Measurements from ENCODE around the gene RNF11. TPM values are rescaled to one million over a fixed set of nuclear protein-coding genes. Genes with fewer than 3 reads are reported as not detected.

Gene RNF11
- total and polyA plus RNA-seq, 4 donors, result 24.1 to 102 (median 48.7) TPM

- no peak for TF ChIP-seq REST (IDR thresholded peaks at IDR 0.05)
These were observed 62.2 kb downstream of the RNF11 start (continued) for GRCh38 chr1:51298322-51298705.

GRCh38 chr1:51299185-51299885 is 63.3 kb downstream of the RNF11 start:
- Histone ChIP-seq H3K9ac (ENCODE audit: low read depth in 1 of 2, low read length in 2 of 2) (no peak overlapping the region), H3K27me3 (ENCODE audit: control insufficient read depth in 4 of 4, insufficient read depth in 4 of 4, low read length in 3 of 4) (no peaks in the 10 kb centered on the region), H3K27ac (ENCODE audit: low read depth in 1 of 2, low read length in 2 of 2) (no peak overlapping the region), H3K36me3 (ENCODE audit: control insufficient read depth in 4 of 4, insufficient read depth in 3 of 4, low read depth in 1 of 4, low read length in 3 of 4) (no peaks in the 10 kb centered on the region), H3K9me3 (ENCODE audit: control insufficient read depth in 4 of 4, low read length in 3 of 4) (no peaks in the 10 kb centered on the region), H3K4me1 (ENCODE audit: control insufficient read depth in 4 of 4, insufficient read depth in 4 of 4, low read length in 3 of 4) (peaks cover 0 to 17% (median 5%) of the 10 kb centered on the region in 4 donors), H3K4me3 (ENCODE audit: low read depth in 1 of 3, low read length in 3 of 3) (no peak overlapping the region)
- 98% methylated on average over 11 of the region's 11 CpGs for WGBS
- DNase-seq (ENCODE audit: low spot score), result no peak
- no peak for TF ChIP-seq ZBTB33 (IDR thresholded peaks at IDR 0.05)
- no peak for TF ChIP-seq REST (IDR thresholded peaks at IDR 0.05)
- TF ChIP-seq EGR1 (IDR thresholded peaks at IDR 0.05; ENCODE audit: low read depth in 2 of 2), result no peak
- TF ChIP-seq FOXA1 (IDR thresholded peaks at IDR 0.05), result no peak
- TF ChIP-seq GABPA (IDR thresholded peaks at IDR 0.05 in 1 of 2, conservative IDR thresholded peaks at IDR 0.05 in 1 of 2), result no peak
- TF ChIP-seq YY1 (IDR thresholded peaks at IDR 0.05), result no peak
- TF ChIP-seq MAX (IDR thresholded peaks at IDR 0.05), result no peak
- no peak for TF ChIP-seq TAF1 (conservative IDR thresholded peaks at IDR 0.05)
